Measurements from ENCODE around the gene SNRNP27.

The SNRNP27 gene

GRCh38 chr2:69945441-69945840 lies 51.7 kb downstream of the SNRNP27 start:
- no peak overlapping the region for H3K27ac ChIP-seq
- no peak overlapping the region for H3K4me3 ChIP-seq (ENCODE audit: low read depth, low read length)
- H3K36me3 ChIP-seq (ENCODE audit: control insufficient read depth, insufficient read depth, low read length): no peaks in the 10 kb centered on the region
- no peak overlapping the region for H2AFZ ChIP-seq
- no peaks in the 10 kb centered on the region for H3K79me2 ChIP-seq
- H3K27me3 ChIP-seq (ENCODE audit: control insufficient read depth, insufficient read depth, low read length): no peaks in the 10 kb centered on the region
- H3K9ac ChIP-seq: no peak overlapping the region
- H3K4me2 ChIP-seq (ENCODE audit: low read length): no peak overlapping the region
- no peak for TF ChIP-seq CTCF (IDR thresholded peaks at IDR 0.05)
- H3K4me1 ChIP-seq: no peaks in the 10 kb centered on the region
- no peaks in the 10 kb centered on the region for H3K9me3 ChIP-seq (ENCODE audit: control insufficient read depth, low read length)

GRCh38 chr2:69945941-69946340 lies 52.2 kb downstream of the SNRNP27 start:
- Histone ChIP-seq H3K4me2 (ENCODE audit: low read length) (no peak overlapping the region), H3K79me2 (no peaks in the 10 kb centered on the region), H3K27ac (no peak overlapping the region), H3K9me3 (ENCODE audit: control insufficient read depth, low read length) (no peaks in the 10 kb centered on the region), H3K36me3 (ENCODE audit: control insufficient read depth, insufficient read depth, low read length) (no peaks in the 10 kb centered on the region), H3K4me1 (no peaks in the 10 kb centered on the region), H3K4me3 (ENCODE audit: low read depth, low read length) (no peak overlapping the region), H3K27me3 (ENCODE audit: control insufficient read depth, insufficient read depth, low read length) (no peaks in the 10 kb centered on the region), H2AFZ (no peak overlapping the region), H3K9ac (no peak overlapping the region)
- no peak for TF ChIP-seq CTCF (IDR thresholded peaks at IDR 0.05)

GRCh38 chr2:69946351-69947324 lies 52.9 kb downstream of the SNRNP27 start:
- H3K36me3 ChIP-seq (ENCODE audit: control insufficient read depth, insufficient read depth, low read length): no peaks in the 10 kb centered on the region
- no peak overlapping the region for H3K4me3 ChIP-seq (ENCODE audit: low read depth, low read length)
- H3K27ac ChIP-seq: no peak overlapping the region
- no peaks in the 10 kb centered on the region for H3K9me3 ChIP-seq (ENCODE audit: control insufficient read depth, low read length)
- H3K9ac ChIP-seq: no peak overlapping the region
- no peak overlapping the region for H3K4me2 ChIP-seq (ENCODE audit: low read length)
- no peaks in the 10 kb centered on the region for H3K4me1 ChIP-seq
- H3K79me2 ChIP-seq: no peaks in the 10 kb centered on the region
- H3K27me3 ChIP-seq (ENCODE audit: control insufficient read depth, insufficient read depth, low read length): no peaks in the 10 kb centered on the region
- no peak for TF ChIP-seq CTCF (IDR thresholded peaks at IDR 0.05)
- no peak overlapping the region for H2AFZ ChIP-seq

- Histone ChIP-seq H3K9ac (no peak overlapping the region), H3K4me2 (ENCODE audit: low read length) (no peak overlapping the region), H3K4me3 (ENCODE audit: low read depth, low read length) (no peak overlapping the region), H3K27ac (no peak overlapping the region), H3K4me1 (no peaks in the 10 kb centered on the region), H3K36me3 (ENCODE audit: control insufficient read depth, insufficient read depth, low read length) (no peaks in the 10 kb centered on the region), H3K27me3 (ENCODE audit: control insufficient read depth, insufficient read depth, low read length) (no peaks in the 10 kb centered on the region), H2AFZ (no peak overlapping the region), H3K79me2 (no peaks in the 10 kb centered on the region), H3K9me3 (ENCODE audit: control insufficient read depth, low read length) (no peaks in the 10 kb centered on the region)
- no peak for TF ChIP-seq CTCF (IDR thresholded peaks at IDR 0.05)
Measured at GRCh38 chr2:69947325-69947931, 53.7 kb downstream of the SNRNP27 start.

Data from parathyroid adenoma (tissue), 2 donors.